Neural progenitor cell (in vitro differentiated cells): ENCODE results near the gene MTG2. TPM values are rescaled to one million over a fixed set of nuclear protein-coding genes. Genes with fewer than 3 reads are reported as not detected.

Experiments used
- DNase-seq: peaks from one replicate; pipeline ENCODE4 v3.0.0-alpha.2; 2016; ENCODE audit warnings: low spot score
- H2AFZ ChIP-seq: fragments of 200-600 bp; sonication (generic); replicated peaks from 2 replicates; pipeline ENCODE4 v1.6.1; 2016; ENCODE audit warnings: antibody characterized with exemption
- H3F3A ChIP-seq: fragments of 200-600 bp; sonication (generic); 2 replicates; pipeline ENCODE4 v1.6.1; 2016; ENCODE audit warnings: antibody characterized with exemption, low read depth
- H3K27ac ChIP-seq: fragments of 200-600 bp; sonication (generic); 2 replicates; pipeline ENCODE4 v1.5.1; 2016; ENCODE audit warnings: mild to moderate bottlenecking
- H3K27me3 ChIP-seq: fragments of 200-600 bp; sonication (generic); 2 replicates; pipeline ENCODE4 v1.6.1; 2016; ENCODE audit warnings: mild to moderate bottlenecking, moderate library complexity
- H3K36me3 ChIP-seq: fragments of 200-600 bp; sonication (generic); 2 replicates; pipeline ENCODE4 v1.5.1; 2016
- H3K4me1 ChIP-seq: fragments of 200-600 bp; sonication (generic); 2 replicates; pipeline ENCODE4 v1.6.1; 2016; ENCODE audit warnings: mixed run types
- H3K4me2 ChIP-seq: fragments of 200-600 bp; sonication (generic); 2 replicates; pipeline ENCODE4 v1.6.1; 2016
- H3K4me3 ChIP-seq: fragments of 200-600 bp; sonication (generic); 2 replicates; pipeline ENCODE4 v1.5.1; 2016
- H3K79me2 ChIP-seq: fragments of 200-600 bp; sonication (generic); 2 replicates; pipeline ENCODE4 v1.6.1; 2016; ENCODE audit warnings: low read depth
- H3K9ac ChIP-seq: fragments of 200-600 bp; sonication (generic); 2 replicates; pipeline ENCODE4 v1.6.1; 2016
- H3K9me3 ChIP-seq: fragments of 200-600 bp; sonication (generic); 2 replicates; pipeline ENCODE4 v1.5.1; 2016; ENCODE audit warnings: low read depth
- H4K20me1 ChIP-seq: fragments of 200-600 bp; sonication (generic); 2 replicates; pipeline ENCODE4 v1.6.1; 2016; ENCODE audit warnings: low read depth
- H3K27ac Mint-ChIP-seq: 3 replicates; pipeline ENCODE4 v1.8.0; 2021; ENCODE audit warnings: mixed read lengths
- H3K27me3 Mint-ChIP-seq: 2 replicates; pipeline ENCODE4 v1.8.0; 2022; ENCODE audit warnings: low read depth, mild to moderate bottlenecking, inconsistent platforms, moderate library complexity, mixed read lengths; ENCODE audit not compliant: insufficient read depth
- H3K36me3 Mint-ChIP-seq: 3 replicates; pipeline ENCODE4 v1.8.0; 2021; ENCODE audit warnings: mixed read lengths
- H3K4me1 Mint-ChIP-seq: 3 replicates; pipeline ENCODE4 v1.8.0; 2021; ENCODE audit warnings: mixed read lengths
- H3K4me3 Mint-ChIP-seq: 3 replicates; pipeline ENCODE4 v1.8.0; 2021; ENCODE audit warnings: mild to moderate bottlenecking, moderate library complexity, mixed read lengths
- H3K9me3 Mint-ChIP-seq: 3 replicates; pipeline ENCODE4 v1.8.0; 2020; ENCODE audit warnings: mixed read lengths
- EZH2 ChIP-seq: fragments of 200-600 bp; sonication (generic); IDR thresholded peaks from 2 replicates; pipeline ENCODE4 v1.6.1; 2017; ENCODE audit warnings: antibody characterized with exemption, mild to moderate bottlenecking, moderate library complexity
- EZH2phosphoT487 ChIP-seq: fragments of 200-600 bp; sonication (generic); IDR thresholded peaks from 2 replicates; pipeline ENCODE4 v1.6.1; 2017; ENCODE audit warnings: antibody characterized with exemption
- total RNA-seq: library from RNA; depleted of rRNA; stranded (reverse); fragments of >200 nt; gene quantifications from 2 replicates; pipeline ENCODE4 v1.2.3, GENCODE V29; 2015; ENCODE audit warnings: low replicate concordance
- TF ChIP-seq, protein P1 (sequence below): fragments of 200-600 bp; sonication (generic); IDR thresholded peaks from 2 replicates; pipeline ENCODE4 v1.5.1; 2017; ENCODE audit warnings: antibody characterized with exemption, mild to moderate bottlenecking

The MTG2 gene
- total RNA-seq, 1 donor from 2014 or later, result 16.2 TPM

DNA sequence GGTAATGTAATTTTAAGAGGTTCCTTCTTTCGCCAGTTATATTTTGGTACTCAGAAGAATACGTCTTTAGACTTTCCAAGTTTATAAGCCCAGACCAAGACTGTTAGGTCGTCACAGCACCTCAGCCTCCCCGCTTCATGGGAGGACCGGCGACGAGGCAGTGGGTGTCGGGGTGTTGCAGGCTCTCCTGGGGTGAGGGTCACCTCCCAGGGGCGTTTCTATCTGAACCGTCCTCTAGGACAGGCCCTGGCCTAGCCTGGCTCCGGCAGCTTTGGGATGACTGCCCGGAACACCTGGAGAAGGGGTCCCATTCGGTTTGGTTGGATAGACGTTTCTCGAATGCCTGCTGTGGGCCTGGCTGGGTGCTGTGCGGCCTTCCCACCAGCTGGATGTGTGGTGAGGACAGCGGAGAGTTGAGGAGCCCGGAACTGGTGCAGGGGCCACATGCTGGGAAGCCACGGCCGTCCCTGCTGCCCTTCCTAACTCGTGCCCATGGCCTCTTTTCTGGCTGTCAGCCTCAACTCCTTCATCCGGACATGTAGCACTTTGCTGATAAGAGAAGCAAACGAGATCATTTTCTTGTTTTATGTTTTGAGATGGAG, 56.6 kb downstream of the MTG2 start:
- no peak overlapping the region for H3K27ac Mint-ChIP-seq
- H3K79me2 ChIP-seq, result peaks cover 58% of the 10 kb centered on the region
- H2AFZ ChIP-seq, result no peak overlapping the region
- H3K9ac ChIP-seq, result peak overlapping the region; percentile 76
- H3K27me3 Mint-ChIP-seq, result peaks cover 4% of the 10 kb centered on the region
- H3K4me1 Mint-ChIP-seq, result peaks cover 49% of the 10 kb centered on the region
- TF ChIP-seq, protein P1, sequence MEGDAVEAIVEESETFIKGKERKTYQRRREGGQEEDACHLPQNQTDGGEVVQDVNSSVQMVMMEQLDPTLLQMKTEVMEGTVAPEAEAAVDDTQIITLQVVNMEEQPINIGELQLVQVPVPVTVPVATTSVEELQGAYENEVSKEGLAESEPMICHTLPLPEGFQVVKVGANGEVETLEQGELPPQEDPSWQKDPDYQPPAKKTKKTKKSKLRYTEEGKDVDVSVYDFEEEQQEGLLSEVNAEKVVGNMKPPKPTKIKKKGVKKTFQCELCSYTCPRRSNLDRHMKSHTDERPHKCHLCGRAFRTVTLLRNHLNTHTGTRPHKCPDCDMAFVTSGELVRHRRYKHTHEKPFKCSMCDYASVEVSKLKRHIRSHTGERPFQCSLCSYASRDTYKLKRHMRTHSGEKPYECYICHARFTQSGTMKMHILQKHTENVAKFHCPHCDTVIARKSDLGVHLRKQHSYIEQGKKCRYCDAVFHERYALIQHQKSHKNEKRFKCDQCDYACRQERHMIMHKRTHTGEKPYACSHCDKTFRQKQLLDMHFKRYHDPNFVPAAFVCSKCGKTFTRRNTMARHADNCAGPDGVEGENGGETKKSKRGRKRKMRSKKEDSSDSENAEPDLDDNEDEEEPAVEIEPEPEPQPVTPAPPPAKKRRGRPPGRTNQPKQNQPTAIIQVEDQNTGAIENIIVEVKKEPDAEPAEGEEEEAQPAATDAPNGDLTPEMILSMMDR, result no peak
- TF ChIP-seq EZH2phosphoT487 (no peak), EZH2 (no peak)
- H3K27ac ChIP-seq, result no peak overlapping the region
- H3K9me3 Mint-ChIP-seq, result no peaks in the 10 kb centered on the region
- H3K4me2 ChIP-seq, result peak overlapping the region; percentile 98
- H3K27me3 ChIP-seq, result no peaks in the 10 kb centered on the region
- no peak for DNase-seq
- peak overlapping the region; percentile 92 for H3K4me3 Mint-ChIP-seq
- no peaks in the 10 kb centered on the region for H3K9me3 ChIP-seq
- peaks cover 58% of the 10 kb centered on the region for H4K20me1 ChIP-seq
- H3K4me1 ChIP-seq, result peaks cover 23% of the 10 kb centered on the region
- peaks cover 8% of the 10 kb centered on the region for H3K36me3 Mint-ChIP-seq
- peak overlapping the region; percentile 90 for H3K4me3 ChIP-seq
- H3K36me3 ChIP-seq, result no peaks in the 10 kb centered on the region
- H3F3A ChIP-seq, result peaks cover 12% of the 10 kb centered on the region

DNA sequence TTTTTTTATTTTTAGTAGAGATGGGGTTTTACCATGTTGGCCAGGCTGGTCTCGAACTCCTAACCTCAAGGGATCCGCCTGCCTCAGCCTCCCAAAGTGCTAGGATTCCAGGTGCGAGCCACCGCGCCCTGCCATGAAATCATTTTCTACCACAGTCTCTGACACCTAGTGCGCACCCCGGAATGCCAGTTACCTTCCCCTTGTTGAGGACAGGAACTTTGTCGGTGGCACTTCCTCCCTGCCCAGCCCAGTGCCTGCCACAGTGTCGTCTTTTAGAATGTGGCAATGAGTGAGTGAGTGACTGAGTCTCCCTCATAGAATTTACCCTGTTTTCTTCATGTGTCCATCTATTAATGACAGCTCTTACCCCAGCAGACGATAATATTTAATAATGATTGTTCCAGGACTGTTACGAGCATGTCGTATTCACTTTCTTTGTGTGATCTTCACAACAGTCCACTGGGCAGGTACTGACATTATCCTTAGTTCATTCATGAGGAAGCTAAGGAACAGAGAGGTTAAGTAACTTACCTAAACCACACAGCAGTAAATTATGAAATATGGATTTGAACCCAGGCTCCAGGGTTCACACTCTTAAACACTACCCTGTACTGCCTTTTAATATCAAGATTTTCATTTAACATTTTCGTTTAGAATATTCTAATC, 57.3 kb downstream of the MTG2 start:
- no peaks in the 10 kb centered on the region for H3K9me3 ChIP-seq
- Mint-ChIP-seq H3K4me3 (peak overlapping the region; percentile 92), H3K9me3 (no peaks in the 10 kb centered on the region), H3K27ac (no peak overlapping the region), H3K4me1 (peaks cover 43% of the 10 kb centered on the region), H3K27me3 (peaks cover 2% of the 10 kb centered on the region), H3K36me3 (peaks cover 8% of the 10 kb centered on the region)
- peaks cover 23% of the 10 kb centered on the region for H3K4me1 ChIP-seq
- H3K36me3 ChIP-seq, result no peaks in the 10 kb centered on the region
- H2AFZ ChIP-seq, result no peak overlapping the region
- H3F3A ChIP-seq, result peaks cover 12% of the 10 kb centered on the region
- peak overlapping the region; percentile 98 for H3K4me2 ChIP-seq
- DNase-seq, result no peak
- TF ChIP-seq EZH2 (no peak), EZH2phosphoT487 (no peak)
- TF ChIP-seq, protein P1, result no peak
- H3K27ac ChIP-seq, result no peak overlapping the region
- peaks cover 65% of the 10 kb centered on the region for H4K20me1 ChIP-seq
- H3K79me2 ChIP-seq, result peaks cover 66% of the 10 kb centered on the region
- H3K27me3 ChIP-seq, result no peaks in the 10 kb centered on the region
- H3K4me3 ChIP-seq, result no peak overlapping the region
- no peak overlapping the region for H3K9ac ChIP-seq

DNA sequence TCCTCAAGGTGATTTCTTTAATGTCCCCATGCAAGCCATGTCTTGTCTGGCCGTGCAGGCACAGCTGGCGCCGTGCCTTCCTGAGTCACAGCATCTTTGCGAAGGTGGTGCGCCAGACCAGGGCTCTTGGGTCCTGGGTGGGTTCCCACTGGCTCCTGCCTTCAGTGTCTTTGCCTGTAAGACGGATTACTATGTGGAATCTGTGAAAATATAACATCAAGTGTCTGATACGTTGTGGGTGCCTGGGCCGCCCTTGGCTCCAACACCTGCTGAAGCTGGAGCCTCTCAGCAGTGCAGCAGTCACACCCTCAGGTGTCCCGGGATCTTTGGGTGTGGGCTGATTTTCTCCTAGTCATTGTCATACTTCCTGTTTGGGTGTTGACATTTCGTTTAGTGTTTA, 58.7 kb downstream of the MTG2 start:
- Histone ChIP-seq H3K4me1 (peaks cover 17% of the 10 kb centered on the region), H3K27me3 (no peaks in the 10 kb centered on the region), H3F3A (peaks cover 12% of the 10 kb centered on the region), H3K4me2 (no peak overlapping the region), H3K79me2 (peaks cover 79% of the 10 kb centered on the region), H2AFZ (no peak overlapping the region), H3K9me3 (no peaks in the 10 kb centered on the region), H3K27ac (no peak overlapping the region), H3K9ac (no peak overlapping the region), H3K4me3 (no peak overlapping the region), H3K36me3 (no peaks in the 10 kb centered on the region), H4K20me1 (peaks cover 79% of the 10 kb centered on the region)
- Mint-ChIP-seq H3K4me1 (peaks cover 32% of the 10 kb centered on the region), H3K9me3 (no peaks in the 10 kb centered on the region), H3K27ac (no peak overlapping the region), H3K4me3 (peak overlapping the region; percentile 38), H3K27me3 (peaks cover 2% of the 10 kb centered on the region), H3K36me3 (peaks cover 8% of the 10 kb centered on the region)
- DNase-seq, result no peak
- TF ChIP-seq EZH2 (no peak), EZH2phosphoT487 (no peak)
- TF ChIP-seq, protein P1, result no peak
